HG02798 (cell line): ENCODE data around the gene MS4A13.
A peak's percentile ranks its signal among the peaks of the same experiment; 100 is the strongest.
"Not testable (repeated sequence)": the region's sequence is repeated elsewhere in the genome, so short reads cannot be mapped to it uniquely, and the experiment has no call there.

ENCODE experiments used
- ATAC-seq: cut with Tn5 transposase; IDR thresholded peaks from one replicate; pipeline ENCODE4 v1.9.1; 2021; ENCODE audit warnings: mild to moderate bottlenecking; ENCODE audit not compliant: unreplicated experiment, poor library complexity

MS4A13 gene

GRCh38 chr11:60515144-60515855 is at the start of gene MS4A13:
TSS of gene MS4A13 (plus strand) at chr11:60515392. CDS start at chr11:60518084, 2,692 bp downstream.
- no peak for ATAC-seq

DNA sequence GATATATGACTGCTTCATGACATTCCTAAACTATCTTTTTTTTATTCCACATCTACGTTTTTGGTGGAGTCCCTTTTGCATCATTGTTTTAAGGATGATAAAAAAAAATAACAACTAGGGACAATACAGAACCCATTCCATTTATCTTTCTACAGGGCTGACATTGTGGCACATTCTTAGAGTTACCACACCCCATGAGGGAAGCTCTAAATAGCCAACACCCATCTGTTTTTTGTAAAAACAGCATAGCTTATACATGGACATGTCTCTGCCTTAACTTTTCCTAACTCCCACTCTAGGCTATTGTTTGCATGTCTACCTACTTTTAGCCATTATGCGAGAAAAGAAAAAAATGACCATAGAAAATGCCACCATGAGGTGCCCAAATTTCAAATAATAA is 46.4 kb upstream of the MS4A13 start:
- no peak for ATAC-seq

GRCh38 chr11:60469723-60470122 is 45.5 kb upstream of the MS4A13 start:
- ATAC-seq: no peak

GRCh38 chr11:60477035-60477445 is 38.2 kb upstream of the MS4A13 start:
- peak; percentile 56 for ATAC-seq

GRCh38 chr11:60482361-60482760 is 32.8 kb upstream of the MS4A13 start:
- ATAC-seq: no peak

GRCh38 chr11:60485987-60486386 is 29.2 kb upstream of the MS4A13 start:
- ATAC-seq: peak; percentile 97

DNA sequence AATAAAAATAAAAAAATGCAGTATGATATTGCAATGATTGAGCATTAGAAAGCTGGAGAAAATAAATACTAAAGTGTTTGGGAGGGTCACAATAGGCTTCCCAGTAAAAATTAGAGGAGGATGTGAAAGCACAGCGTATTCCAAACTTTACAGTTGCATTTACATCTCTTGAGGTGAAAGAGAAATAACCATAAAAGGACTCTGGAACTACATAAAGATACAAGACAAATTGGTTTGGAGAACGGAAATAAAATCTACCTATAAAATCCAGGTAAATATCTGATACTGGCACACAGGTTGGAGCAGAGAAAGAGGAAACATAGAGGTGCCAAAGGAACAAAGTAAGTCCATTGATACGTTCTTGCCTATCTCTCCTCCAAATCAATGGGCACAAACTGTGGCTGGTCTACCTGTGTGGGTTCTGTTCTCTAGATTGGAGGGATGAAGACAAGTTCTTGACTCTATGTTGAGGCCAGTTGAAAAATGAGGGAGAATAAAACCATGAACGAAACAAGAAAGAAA is 22.6 kb upstream of the MS4A13 start, which contains the start of gene MS4A12:
TSS of gene MS4A12 (plus strand) at position 291 of the 522 bp plus-strand sequence. CDS start 4,541 bp downstream, outside the sequence.
- ATAC-seq: no peak

DNA sequence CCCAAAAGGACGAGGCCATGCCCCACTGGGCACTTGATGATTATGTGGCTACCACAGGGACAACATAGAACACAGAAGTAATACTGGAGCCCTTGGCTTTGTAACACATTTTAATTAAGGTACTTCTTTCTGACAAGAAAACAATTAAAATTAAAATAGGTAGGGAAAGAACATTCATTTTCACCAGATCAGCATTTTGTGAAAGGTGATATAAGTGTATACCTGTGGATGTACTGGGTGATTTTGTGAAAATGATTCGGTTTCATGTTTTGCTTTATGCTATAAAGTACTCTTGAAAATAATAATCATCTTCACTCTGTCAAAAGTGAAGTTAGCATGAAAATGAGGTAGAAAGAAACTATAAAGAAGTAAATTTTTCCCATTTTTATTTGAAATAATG is 21.7 kb upstream of the MS4A13 start:
- ATAC-seq: no peak

- no peak for ATAC-seq
Observed at GRCh38 chr11:60498399-60498798, 16.8 kb upstream of the MS4A13 start.

DNA sequence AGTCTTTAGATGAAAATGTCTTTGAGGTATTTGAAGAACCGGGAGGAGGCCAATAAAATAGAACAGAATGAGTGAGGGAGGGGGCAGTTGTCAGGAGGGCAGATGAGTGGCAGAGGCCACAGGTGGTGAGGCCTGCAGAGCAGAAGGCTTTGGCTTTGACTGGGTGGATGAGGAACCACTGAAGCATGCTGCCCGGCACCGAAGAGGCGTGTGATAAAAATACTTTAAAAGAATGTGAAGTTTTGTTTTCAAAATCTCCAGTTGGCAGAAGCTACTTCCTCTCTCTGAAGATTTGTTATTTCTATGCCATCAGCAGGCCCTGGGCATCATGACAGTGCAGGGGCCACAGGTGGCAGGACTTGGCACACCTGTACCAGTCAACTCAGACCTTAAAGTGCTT is 16.3 kb upstream of the MS4A13 start:
- peak; percentile 82 for ATAC-seq

GRCh38 chr11:60500276-60500910 is 14.8 kb upstream of the MS4A13 start:
- ATAC-seq: no peak

DNA sequence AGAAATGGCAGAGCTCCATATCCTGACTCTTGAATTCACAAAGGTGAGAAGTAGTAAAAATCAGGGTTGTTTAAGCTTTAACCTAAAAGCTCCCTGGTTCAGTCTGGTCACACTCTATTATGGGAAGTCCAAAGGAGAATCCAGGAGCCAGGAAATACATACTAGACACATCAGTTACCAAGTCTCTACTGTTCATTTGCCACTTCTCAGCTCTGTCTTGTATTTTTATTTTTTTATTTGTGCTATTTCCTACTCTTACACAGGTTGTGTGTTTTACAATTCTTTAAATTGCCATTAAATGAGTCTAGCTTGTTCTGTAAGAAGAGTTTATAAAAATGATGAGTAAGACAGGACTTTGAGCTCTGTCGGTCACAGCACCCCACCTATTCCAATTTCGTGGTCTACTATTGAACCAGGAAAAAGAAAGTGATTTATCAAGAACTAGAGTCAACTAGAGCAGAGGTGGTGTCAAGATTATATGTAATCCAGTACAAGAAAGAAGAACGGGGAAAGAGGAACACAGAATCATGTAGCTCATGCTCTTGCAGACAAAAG is 12.9 kb upstream of the MS4A13 start:
- ATAC-seq: no peak

GRCh38 chr11:60504219-60504905 is 10.8 kb upstream of the MS4A13 start:
- peak; percentile 31 for ATAC-seq

- not testable (repeated sequence) for ATAC-seq
Observed at GRCh38 chr11:60509609-60510008, 5.6 kb upstream of the MS4A13 start.

GRCh38 chr11:60510209-60510608 is 5.0 kb upstream of the MS4A13 start:
- not testable (repeated sequence) for ATAC-seq

- ATAC-seq: no peak
Observed at GRCh38 chr11:60511393-60511792, 3.8 kb upstream of the MS4A13 start.

DNA sequence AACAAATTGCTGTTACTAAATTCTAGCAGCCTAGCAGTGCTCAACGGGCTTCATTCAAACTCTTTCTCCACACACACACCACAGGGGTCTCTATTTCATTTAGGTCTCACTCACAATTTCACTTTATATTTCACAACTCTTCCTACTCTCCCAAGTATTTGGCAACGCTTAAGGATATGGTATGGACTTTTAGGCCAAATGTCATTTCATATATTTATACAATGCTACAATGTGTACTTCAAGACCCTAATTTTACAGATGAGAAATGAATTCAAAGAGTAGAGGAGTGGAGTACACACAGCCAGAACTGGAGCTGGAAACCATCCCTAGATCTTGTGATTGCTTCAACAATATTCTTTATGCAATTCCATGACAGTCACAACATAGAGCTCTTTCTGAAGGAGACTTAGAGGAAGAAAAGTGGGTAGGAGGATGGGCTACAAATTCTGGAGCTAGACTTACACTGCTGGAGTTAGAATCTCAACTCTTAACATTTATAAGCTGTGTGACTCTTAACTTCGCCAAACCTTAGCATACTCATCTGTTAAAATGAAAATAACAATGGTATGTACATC is 2.5 kb upstream of the MS4A13 start:
- ATAC-seq: no peak

- ATAC-seq: no peak
Observed at GRCh38 chr11:60513496-60514460, 1.4 kb upstream of the MS4A13 start.

GRCh38 chr11:60528465-60528864 is 13.3 kb downstream of the MS4A13 start:
- ATAC-seq: no peak
